GM18517 (cell line): ENCODE results near the gene STARD13.

ENCODE experiments used
- ATAC-seq: cut with Tn5 transposase; IDR thresholded peaks from one replicate; pipeline ENCODE4 v1.9.1; 2021; ENCODE audit warnings: mild to moderate bottlenecking, moderate library complexity; ENCODE audit not compliant: unreplicated experiment

Gene STARD13

DNA sequence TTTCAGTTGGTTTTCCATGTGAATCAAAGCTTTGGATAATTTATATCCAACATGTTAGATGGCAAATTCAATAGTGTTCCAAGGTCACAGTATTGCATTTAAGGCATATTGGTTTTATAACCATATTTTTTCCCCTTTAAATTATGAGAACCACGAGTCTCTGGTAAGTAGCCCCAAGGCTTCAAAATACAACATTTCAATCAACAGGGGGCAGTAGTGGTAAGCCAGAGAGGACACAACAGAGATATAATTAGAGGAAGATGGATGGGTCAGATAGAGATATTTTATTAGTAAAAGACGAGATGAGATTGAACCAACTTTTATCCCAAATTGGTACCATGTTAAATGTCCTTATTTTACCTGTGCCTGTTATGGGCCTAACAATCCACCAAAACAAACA lies 216.2 kb downstream of the STARD13 start:
- no peak for ATAC-seq

DNA sequence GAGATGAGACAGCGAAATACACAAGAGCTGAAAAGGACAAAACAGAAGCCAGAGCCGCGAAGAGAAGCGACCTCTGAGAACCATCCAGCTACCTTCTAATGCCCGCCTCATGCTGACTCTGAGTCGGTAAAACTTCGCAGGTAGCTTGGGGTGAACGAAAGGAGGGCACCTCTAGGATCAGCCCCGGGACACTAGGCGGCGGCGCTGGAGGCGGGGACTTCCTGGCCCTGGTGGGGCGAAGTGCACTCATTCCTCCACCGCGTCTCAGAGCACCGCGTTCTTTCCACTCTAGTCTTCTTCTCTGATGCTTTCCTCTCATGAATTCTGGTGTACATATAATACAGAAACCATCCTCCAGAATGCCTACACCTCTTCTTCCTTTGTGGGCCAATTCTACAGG lies 219.2 kb downstream of the STARD13 start:
- no peak for ATAC-seq

DNA sequence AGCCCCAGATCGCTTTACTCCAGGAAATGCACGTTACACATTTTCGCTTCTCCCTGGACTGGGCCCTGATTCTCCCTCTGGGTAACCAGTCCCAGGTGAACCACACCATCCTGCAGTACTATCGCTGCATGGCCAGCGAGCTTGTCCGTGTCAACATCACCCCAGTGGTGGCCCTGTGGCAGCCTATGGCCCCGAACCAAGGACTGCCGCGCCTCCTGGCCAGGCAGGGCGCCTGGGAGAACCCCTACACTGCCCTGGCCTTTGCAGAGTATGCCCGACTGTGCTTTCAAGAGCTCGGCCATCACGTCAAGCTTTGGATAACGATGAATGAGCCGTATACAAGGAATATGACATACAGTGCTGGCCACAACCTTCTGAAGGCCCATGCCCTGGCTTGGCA lies 224.7 kb downstream of the STARD13 start:
- ATAC-seq = no peak

DNA sequence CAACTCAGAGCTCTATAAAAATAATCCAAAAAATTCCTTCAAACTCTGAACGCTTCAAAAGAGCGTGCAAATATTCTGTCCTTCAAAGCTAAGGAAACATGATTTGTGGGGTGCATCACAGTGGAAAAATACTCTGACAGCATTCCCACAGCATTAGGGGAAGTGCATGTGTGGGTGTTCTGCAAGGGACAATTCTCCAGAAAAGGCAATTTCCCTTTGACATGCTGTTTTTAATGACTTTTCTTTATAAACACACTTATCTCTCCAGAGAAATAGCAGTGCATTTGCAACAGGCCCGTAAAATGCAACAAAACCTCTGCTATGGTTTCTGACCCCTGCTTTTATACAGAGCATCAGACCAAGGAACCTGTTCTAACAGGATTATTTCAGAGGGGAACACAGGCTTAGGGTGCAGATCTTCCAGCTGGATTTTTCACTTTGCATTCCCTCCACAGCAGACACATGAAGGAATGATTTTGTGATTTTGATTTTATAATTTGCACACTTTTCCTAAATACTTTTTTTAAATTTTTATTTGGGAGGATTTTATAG lies 226.7 kb downstream of the STARD13 start:
- no peak for ATAC-seq

DNA sequence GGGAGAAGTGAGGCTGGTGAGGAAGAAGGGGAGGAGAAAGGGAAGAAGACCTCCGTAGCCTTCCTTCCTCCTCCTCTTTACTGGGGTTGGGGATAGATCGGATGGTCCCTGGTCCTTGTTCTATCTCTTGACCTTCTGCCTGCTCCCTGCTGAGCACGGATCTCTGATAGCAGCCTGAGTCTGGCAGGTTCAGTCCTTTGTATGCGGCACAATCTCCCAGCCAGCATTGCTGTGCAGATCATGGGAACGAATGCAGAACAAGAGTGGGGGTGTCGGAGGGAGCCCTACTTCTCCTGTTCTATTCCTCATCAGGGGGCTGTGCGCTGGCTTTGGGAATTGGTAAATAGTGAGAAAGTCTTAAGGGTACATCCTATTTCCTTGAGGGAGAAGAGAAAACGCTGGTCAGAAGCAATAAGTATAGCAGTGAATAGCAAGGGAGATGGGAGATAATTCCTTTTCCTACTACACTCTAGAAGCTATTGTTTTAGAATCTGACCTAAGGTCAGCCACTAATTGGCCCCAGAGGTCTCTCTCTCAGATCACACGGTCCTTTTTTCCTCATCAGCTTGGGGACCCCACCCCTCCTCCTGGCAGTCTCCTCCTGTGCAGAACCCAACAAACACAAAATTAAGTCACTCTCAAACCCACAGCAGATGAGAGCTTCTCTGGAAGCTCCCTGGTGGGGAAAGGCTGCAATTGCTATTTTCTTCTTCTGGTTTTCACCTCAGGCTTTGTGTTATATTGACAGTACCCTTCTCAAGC lies 228.4 kb downstream of the STARD13 start:
- ATAC-seq = no peak

DNA sequence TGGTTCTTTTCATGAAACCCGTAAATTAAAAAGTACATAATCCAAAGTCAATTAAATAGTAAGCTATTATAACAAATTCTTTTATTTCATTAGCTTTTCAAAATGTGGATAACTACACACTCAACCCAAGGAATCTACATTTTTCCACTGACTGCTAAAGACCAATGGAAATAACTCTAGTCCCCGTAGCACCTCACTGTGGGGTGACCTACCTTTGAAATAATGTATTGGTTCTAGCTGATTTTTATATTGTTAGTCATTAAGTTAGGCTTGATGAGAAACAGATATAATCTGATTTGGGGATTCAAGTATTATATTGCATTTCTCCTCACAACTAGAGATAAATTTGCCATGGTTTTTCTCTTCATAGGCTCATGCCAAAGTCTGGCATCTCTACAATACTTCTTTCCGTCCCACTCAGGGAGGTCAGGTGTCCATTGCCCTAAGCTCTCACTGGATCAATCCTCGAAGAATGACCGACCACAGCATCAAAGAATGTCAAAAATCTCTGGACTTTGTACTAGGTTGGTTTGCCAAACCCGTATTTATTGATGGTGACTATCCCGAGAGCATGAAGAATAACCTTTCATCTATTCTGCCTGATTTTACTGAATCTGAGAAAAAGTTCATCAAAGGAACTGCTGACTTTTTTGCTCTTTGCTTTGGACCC lies 232.0 kb downstream of the STARD13 start:
- ATAC-seq = no peak
